ENCODE results near the gene FOXP1. TPM values are rescaled to one million over a fixed set of nuclear protein-coding genes. Genes with fewer than 3 reads are reported as not detected.

Gene FOXP1
- total and polyA plus RNA-seq, 2 donors (not counting 1 experiment from before 2014, with no cell fraction given), result 70.3 to 101 TPM

- no peak for DNase-seq (ENCODE audit: low read depth in 2 of 2)
- no peaks in the 10 kb centered on the region for H3K9me3 ChIP-seq (ENCODE audit: control insufficient read depth, insufficient read depth, low read depth, low read length)
- no peaks in the 10 kb centered on the region for H3K79me2 ChIP-seq (ENCODE audit: control insufficient read depth, insufficient read depth, low read length)
- no peak overlapping the region for H3K27ac ChIP-seq (ENCODE audit: insufficient read depth, low read length)
- no peak overlapping the region for H3K9ac ChIP-seq (ENCODE audit: insufficient read depth, low read length)
- TF ChIP-seq CTCF (conservative IDR thresholded peaks at IDR 0.05 in 1 of 2, IDR thresholded peaks at IDR 0.05 in 1 of 2; ENCODE audit: low read depth in 1 of 2, low read length in 2 of 2) (no peak), EZH2 (IDR thresholded peaks at IDR 0.05; ENCODE audit: low read length, missing control alignments) (no peak)
- H3K4me1 ChIP-seq (ENCODE audit: control insufficient read depth, extremely low read depth, insufficient read depth, low read length), result peaks cover 2% of the 10 kb centered on the region
- no peak overlapping the region for H2AFZ ChIP-seq (ENCODE audit: low read length)
- H3K36me3 ChIP-seq (ENCODE audit: control insufficient read depth, insufficient read depth, low read length), result no peaks in the 10 kb centered on the region
- H3K4me3 ChIP-seq (replicated peaks in 1 of 4; ENCODE audit: control extremely low read depth in 1 of 4, insufficient read depth in 1 of 4, low read depth in 3 of 4, low read length in 4 of 4), result no peak overlapping the region
- no peaks in the 10 kb centered on the region for H4K20me1 ChIP-seq (ENCODE audit: control insufficient read depth, extremely low read depth, insufficient read depth, low read length)
- H3K4me2 ChIP-seq (ENCODE audit: extremely low read depth, insufficient read depth, low read length), result no peak overlapping the region
- no peaks in the 10 kb centered on the region for H3K27me3 ChIP-seq (ENCODE audit: control insufficient read depth, insufficient read depth, low read length)
These were observed 126.7 kb downstream of the FOXP1 start for GRCh38 chr3:71456826-71457225.

- no peak overlapping the region for H3K27ac ChIP-seq (ENCODE audit: insufficient read depth, low read length)
- no peaks in the 10 kb centered on the region for H3K36me3 ChIP-seq (ENCODE audit: control insufficient read depth, insufficient read depth, low read length)
- peaks cover 2% of the 10 kb centered on the region for H3K4me1 ChIP-seq (ENCODE audit: control insufficient read depth, extremely low read depth, insufficient read depth, low read length)
- H4K20me1 ChIP-seq (ENCODE audit: control insufficient read depth, extremely low read depth, insufficient read depth, low read length), result no peaks in the 10 kb centered on the region
- no peaks in the 10 kb centered on the region for H3K79me2 ChIP-seq (ENCODE audit: control insufficient read depth, insufficient read depth, low read length)
- peak overlapping the region in 3 of 4 experiments; percentile 19 to 21 (median 20) for H3K4me3 ChIP-seq (replicated peaks in 1 of 4; ENCODE audit: control extremely low read depth in 1 of 4, insufficient read depth in 1 of 4, low read depth in 3 of 4, low read length in 4 of 4)
- DNase-seq (ENCODE audit: low read depth in 2 of 2), result peak in 1 of 2 donors; percentile 32
- peak overlapping the region; percentile 89 for H3K4me2 ChIP-seq (ENCODE audit: extremely low read depth, insufficient read depth, low read length)
- TF ChIP-seq CTCF (conservative IDR thresholded peaks at IDR 0.05 in 1 of 2, IDR thresholded peaks at IDR 0.05 in 1 of 2; ENCODE audit: low read depth in 1 of 2, low read length in 2 of 2) (peak; percentile 13 to 37), EZH2 (IDR thresholded peaks at IDR 0.05; ENCODE audit: low read length, missing control alignments) (no peak)
- H3K9ac ChIP-seq (ENCODE audit: insufficient read depth, low read length), result no peak overlapping the region
- H2AFZ ChIP-seq (ENCODE audit: low read length), result peak overlapping the region; percentile 69
- no peaks in the 10 kb centered on the region for H3K27me3 ChIP-seq (ENCODE audit: control insufficient read depth, insufficient read depth, low read length)
- H3K9me3 ChIP-seq (ENCODE audit: control insufficient read depth, insufficient read depth, low read depth, low read length), result no peaks in the 10 kb centered on the region
These were observed 127.4 kb downstream of the FOXP1 start for GRCh38 chr3:71456156-71456555.

GRCh38 chr3:71454512-71455403 lies 128.8 kb downstream of the FOXP1 start:
- H3K27me3 ChIP-seq (ENCODE audit: control insufficient read depth, insufficient read depth, low read length), result no peaks in the 10 kb centered on the region
- DNase-seq (ENCODE audit: low read depth in 2 of 2), result no peak
- H3K79me2 ChIP-seq (ENCODE audit: control insufficient read depth, insufficient read depth, low read length), result no peaks in the 10 kb centered on the region
- H3K9me3 ChIP-seq (ENCODE audit: control insufficient read depth, insufficient read depth, low read depth, low read length), result no peaks in the 10 kb centered on the region
- no peak overlapping the region for H3K9ac ChIP-seq (ENCODE audit: insufficient read depth, low read length)
- H3K4me1 ChIP-seq (ENCODE audit: control insufficient read depth, extremely low read depth, insufficient read depth, low read length), result peaks cover 2% of the 10 kb centered on the region
- no peaks in the 10 kb centered on the region for H3K36me3 ChIP-seq (ENCODE audit: control insufficient read depth, insufficient read depth, low read length)
- H2AFZ ChIP-seq (ENCODE audit: low read length), result no peak overlapping the region
- no peaks in the 10 kb centered on the region for H4K20me1 ChIP-seq (ENCODE audit: control insufficient read depth, extremely low read depth, insufficient read depth, low read length)
- TF ChIP-seq EZH2 (IDR thresholded peaks at IDR 0.05; ENCODE audit: low read length, missing control alignments) (no peak), CTCF (conservative IDR thresholded peaks at IDR 0.05 in 1 of 2, IDR thresholded peaks at IDR 0.05 in 1 of 2; ENCODE audit: low read depth in 1 of 2, low read length in 2 of 2) (no peak)
- no peak overlapping the region for H3K4me2 ChIP-seq (ENCODE audit: extremely low read depth, insufficient read depth, low read length)
- H3K4me3 ChIP-seq (replicated peaks in 1 of 4; ENCODE audit: control extremely low read depth in 1 of 4, insufficient read depth in 1 of 4, low read depth in 3 of 4, low read length in 4 of 4), result no peak overlapping the region
- no peak overlapping the region for H3K27ac ChIP-seq (ENCODE audit: insufficient read depth, low read length)

Measured in fibroblast of lung (primary cell).